GM20431 (cell line): ENCODE results near the gene CTSO.
"Not testable (repeated sequence)": the region's sequence is repeated elsewhere in the genome, so short reads cannot be mapped to it uniquely, and the experiment has no call there.

Source experiments
- in situ Hi-C: fragments of 300-500 bp; cut with MseI, MboI; formaldehyde crosslinking; loops from one replicate; pipeline ENCODE4 v1.15.0; 2020; ENCODE audit warnings: low sequenced_read_pairs; ENCODE audit not compliant: unreplicated experiment

CTSO gene

GRCh38 chr4:155956461-155956860, 2.8 kb upstream of the CTSO start:
- in situ Hi-C loops, result no loop called here

- in situ Hi-C loops, result no loop called here
These were observed 1.3 kb upstream of the CTSO start for GRCh38 chr4:155954939-155955338.

DNA sequence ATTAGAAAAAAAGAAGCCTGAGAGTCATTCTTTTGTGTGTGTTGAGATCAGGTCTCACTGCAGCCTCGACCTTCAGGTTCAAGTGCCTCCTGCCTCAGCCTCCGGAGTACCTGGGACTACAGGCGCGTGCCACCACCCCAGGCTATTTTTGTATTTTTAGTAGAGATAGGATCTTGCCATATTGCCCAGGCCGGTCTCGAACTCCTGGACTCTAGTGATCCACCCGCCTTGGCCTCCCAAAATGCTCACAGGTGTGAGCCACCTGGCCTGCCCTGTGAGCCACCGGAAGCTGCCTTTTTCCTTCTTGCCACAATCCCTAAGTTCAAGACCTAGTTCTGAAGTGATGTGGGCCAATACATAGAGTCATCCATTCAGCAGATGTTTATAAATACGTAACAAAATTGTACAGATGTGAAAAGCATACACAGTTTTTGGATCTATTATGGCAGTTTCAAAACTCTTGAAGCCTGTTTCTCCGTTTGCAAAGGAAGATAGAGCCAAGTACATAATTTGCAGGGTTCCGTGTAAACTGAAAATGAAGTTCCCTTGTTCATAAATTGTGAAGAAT, 536 bp upstream of the CTSO start:
- in situ Hi-C loops, result no loop called here

GRCh38 chr4:155952501-155952901, 1.2 kb downstream of the CTSO start:
- in situ Hi-C loops, result no loop called here

GRCh38 chr4:155950461-155950860, 3.2 kb downstream of the CTSO start:
- in situ Hi-C loops, result no loop called here

- in situ Hi-C loops, result loop anchor here (10.0 kb wide), 1 partner anchor 144 kb away; no protein-coding TSS in a partner anchor
These were observed 5.1 kb downstream of the CTSO start for GRCh38 chr4:155948541-155948940.

DNA sequence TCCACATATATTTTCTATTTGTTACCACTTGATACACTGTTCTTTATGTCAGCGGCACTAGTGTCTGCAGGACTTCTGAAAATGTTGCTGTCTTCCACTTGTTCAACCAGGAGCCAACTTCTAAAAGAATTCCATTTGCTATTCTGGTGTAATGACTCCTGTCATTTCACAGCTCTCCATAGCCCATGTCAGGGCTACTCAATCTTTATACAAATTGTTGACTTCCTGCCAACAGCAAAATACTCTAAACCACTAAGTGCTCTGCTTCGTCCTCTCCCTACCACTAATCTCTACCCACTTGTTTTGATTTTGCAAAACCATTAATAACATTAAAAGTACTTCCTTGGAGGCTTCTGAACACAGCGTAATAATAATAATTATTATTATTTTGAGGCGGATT, 7.2 kb downstream of the CTSO start:
- in situ Hi-C loops, result loop anchor here (10.0 kb wide), 1 partner anchor 142 kb away; no protein-coding TSS in a partner anchor

GRCh38 chr4:155944516-155944915, 9.2 kb downstream of the CTSO start:
- in situ Hi-C loops, result loop anchor here (10.0 kb wide), 1 partner anchor 140 kb away; no protein-coding TSS in a partner anchor

- in situ Hi-C loops, result loop anchor here (10.0 kb wide), 1 partner anchor 139 kb away; no protein-coding TSS in a partner anchor
These were observed 9.9 kb downstream of the CTSO start for GRCh38 chr4:155943605-155944291.

DNA sequence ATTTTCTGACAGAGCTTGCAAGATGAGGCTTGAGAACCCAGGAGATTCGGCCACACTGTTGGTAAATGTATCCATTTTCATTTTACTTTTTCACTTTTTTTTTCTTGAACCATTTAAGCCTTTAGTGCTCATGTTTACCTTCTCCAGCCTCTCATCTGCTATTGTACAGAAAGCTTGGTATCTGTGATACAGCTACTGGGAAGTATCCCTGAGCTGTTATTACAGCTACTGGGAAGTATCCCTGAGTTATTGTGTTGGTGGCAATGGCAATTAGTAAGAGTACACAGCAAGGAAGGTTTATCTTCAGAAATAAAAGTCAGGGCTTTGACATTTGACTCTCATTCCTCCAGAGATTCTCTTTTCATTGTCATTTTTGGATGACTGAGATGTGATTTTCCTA, 11.8 kb downstream of the CTSO start:
- in situ Hi-C loops, result loop anchor here (10.0 kb wide), 1 partner anchor 137 kb away; no protein-coding TSS in a partner anchor

DNA sequence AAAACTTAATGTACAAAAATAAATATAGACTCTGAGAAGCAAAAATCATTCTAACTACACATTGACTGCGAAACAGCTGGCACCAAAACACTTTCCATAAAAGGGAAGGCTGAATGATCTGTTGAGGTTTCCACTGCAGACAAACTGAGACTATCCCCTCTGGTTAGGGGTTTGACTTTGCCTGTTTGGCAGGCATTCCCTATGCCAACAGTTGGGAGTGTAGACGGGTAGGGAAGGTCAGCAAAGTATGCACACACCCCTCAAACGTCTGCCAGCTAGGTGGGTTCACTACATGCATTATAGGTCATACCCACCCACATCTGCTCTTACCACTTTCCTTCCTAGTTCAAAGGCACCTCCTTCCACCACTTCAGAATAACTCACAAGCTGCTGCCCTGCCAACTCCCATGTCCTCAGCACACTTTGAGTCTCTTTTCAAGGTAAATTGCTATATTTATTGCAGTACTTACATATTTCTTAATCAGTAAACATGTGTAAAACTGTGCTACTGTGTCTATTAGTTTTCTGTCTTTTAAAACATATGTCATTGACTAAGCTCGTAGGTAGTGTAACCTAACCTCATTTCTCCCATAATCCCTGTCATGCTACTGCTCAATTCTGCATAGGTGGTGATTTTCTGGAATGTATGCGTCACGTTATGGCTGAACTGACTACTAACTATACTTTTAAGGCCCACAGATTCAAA, 12.4 kb downstream of the CTSO start:
- in situ Hi-C loops, result loop anchor here (10.0 kb wide), 1 partner anchor 136 kb away; no protein-coding TSS in a partner anchor

- in situ Hi-C loops, result no loop called here
These were observed 18.2 kb downstream of the CTSO start for GRCh38 chr4:155935389-155935986.

GRCh38 chr4:155934634-155935033, 19.0 kb downstream of the CTSO start:
- in situ Hi-C loops, result not testable (repeated sequence)

- in situ Hi-C loops, result no loop called here
These were observed 22.0 kb downstream of the CTSO start for GRCh38 chr4:155931634-155932033.

GRCh38 chr4:155930330-155930729, 23.3 kb downstream of the CTSO start:
- in situ Hi-C loops, result no loop called here

DNA sequence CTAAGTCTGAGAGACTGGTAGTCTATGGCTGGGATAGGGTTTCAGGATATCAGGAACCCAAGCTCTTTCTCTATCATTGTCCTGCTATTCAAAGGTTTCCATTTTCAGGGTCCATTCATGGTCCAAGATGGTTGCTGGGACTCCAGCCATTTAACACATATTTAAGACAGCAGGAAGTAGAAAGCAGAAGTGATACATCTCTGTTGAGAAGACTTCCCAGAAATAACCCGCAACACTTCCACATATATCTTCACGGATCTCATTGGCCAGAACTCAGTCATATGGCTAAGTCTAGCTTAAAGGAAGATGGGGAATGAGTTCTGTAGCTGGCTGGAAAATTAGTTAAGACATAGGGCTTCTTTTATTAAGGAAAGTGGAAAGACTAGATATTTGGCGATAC, 23.8 kb downstream of the CTSO start:
- in situ Hi-C loops, result no loop called here

- in situ Hi-C loops, result no loop called here
These were observed 29.0 kb downstream of the CTSO start for GRCh38 chr4:155924637-155925036.

DNA sequence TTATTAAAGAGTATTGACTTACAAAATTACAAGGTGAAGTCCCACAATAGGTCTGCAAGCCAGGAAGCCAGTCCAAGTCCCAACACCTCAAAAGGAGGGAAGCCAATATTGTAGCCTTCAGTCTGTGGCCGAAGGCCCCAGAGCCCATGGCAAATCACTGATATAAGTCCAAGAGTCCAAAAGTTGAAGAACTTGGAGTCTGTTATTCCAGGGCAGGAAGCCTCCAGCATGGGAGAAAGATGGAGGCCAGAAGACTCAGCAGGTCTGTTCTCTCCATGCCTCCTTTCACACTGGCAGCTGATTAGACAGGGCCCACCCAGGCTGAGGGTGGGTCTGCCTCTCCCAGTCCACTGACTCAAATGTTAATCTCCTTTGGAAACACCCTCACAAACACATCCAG, 32.1 kb downstream of the CTSO start:
- in situ Hi-C loops, result no loop called here

DNA sequence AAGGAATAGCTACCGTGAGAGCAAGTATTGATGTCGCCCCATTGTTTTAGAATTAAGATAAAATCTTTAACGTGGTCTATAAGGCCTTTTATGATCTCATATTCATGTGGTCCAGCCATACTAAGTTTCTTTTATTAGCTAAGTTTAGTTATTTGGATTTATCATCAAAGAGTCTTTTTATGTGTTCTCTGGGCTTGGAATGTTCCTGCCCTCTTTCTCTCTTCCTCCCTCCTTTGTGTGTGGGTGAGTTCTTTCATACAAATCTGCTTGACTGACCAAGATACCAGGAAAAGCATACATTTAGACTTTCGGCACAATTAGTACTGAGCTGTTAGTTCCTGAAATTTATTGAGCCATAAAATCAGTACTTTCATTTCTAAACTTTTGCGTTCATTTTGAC, 38.9 kb downstream of the CTSO start:
- in situ Hi-C loops, result no loop called here

GRCh38 chr4:155911905-155912304, 41.8 kb downstream of the CTSO start:
- in situ Hi-C loops, result no loop called here
